HepG2 (cell line): ENCODE data around the gene RASL12. TPM values are rescaled to one million over a fixed set of nuclear protein-coding genes. Genes with fewer than 3 reads are reported as not detected.

Experiments
- ATAC-seq: fragments of 200-7000 bp; cut with Tn5 transposase; 3 replicates; pipeline ENCODE4 v1.9.1; 2020; ENCODE audit warnings: mild to moderate bottlenecking, moderate library complexity
- BruUV-seq: library from RNA; stranded (reverse); fragments of 400-500 nt; replicated peaks from 2 replicates; lab custom pipeline; 2021; lab: Mats Ljungman, UMichigan
- CTCF ChIA-PET: fragments of 300-600 bp; formaldehyde crosslinking; extraction: SDS; loops from one replicate; lab custom pipeline; 2021; ENCODE audit warnings: low total read pairs, inconsistent platforms, low intra/inter-chr PET ratio; lab: Yijun Ruan, JAX
- POLR2A ChIA-PET: fragments of 350-600 bp; sonication (Branson Sonifier 250); formaldehyde crosslinking; loops from one replicate; lab custom pipeline; 2020; ENCODE audit warnings: antibody characterized with exemption, inconsistent platforms; lab: Yijun Ruan, JAX
- DNase-seq: peaks from one replicate; pipeline ENCODE4 v3.0.0-alpha.2; 2015; ENCODE audit warnings: low spot score
- FAIRE-seq: peaks from 3 replicates; lab custom pipeline; 2011; peaks lifted over from hg19 to GRCh38; lab: Jason Lieb, UNC
- H2AFZ ChIP-seq: one replicate; pipeline ENCODE4 v1.6.1; 2011; ENCODE audit warnings: low read length, inconsistent platforms
- H3K27ac ChIP-seq: fragments of 300-600 bp; 3 replicates; pipeline ENCODE4 v1.8.0; 2011; ENCODE audit warnings: mixed run types, mild to moderate bottlenecking, mixed read lengths, low read length, inconsistent platforms; ENCODE audit not compliant: insufficient read depth; ENCODE audit errors: extremely low read length
- H3K27me3 ChIP-seq, 2 experiments: fragments of 200-600 bp in 1 of 2; 2 replicates in 1 of 2; 3 replicates in 1 of 2; pipeline versions ENCODE4 v1.6.0 to v1.8.0; 2011; ENCODE audit warnings: low read length in 2 of 2, mild to moderate bottlenecking in 2 of 2, moderate library complexity in 2 of 2, inconsistent platforms in 1 of 2; ENCODE audit not compliant: insufficient read depth in 2 of 2, control insufficient read depth in 1 of 2
- H3K36me3 ChIP-seq, 2 experiments: fragments of 200-600 bp in 1 of 2; replicated peaks in 1 of 2; 2 replicates in 1 of 2; 3 replicates in 1 of 2; pipeline versions ENCODE4 v1.5.1 to v1.8.0; 2011; ENCODE audit warnings: low read length in 2 of 2, inconsistent platforms in 1 of 2; ENCODE audit not compliant: insufficient read depth in 2 of 2, control insufficient read depth in 1 of 2
- H3K4me1 ChIP-seq: 2 replicates; pipeline ENCODE4 v1.5.1; 2012; ENCODE audit warnings: low read length, inconsistent platforms; ENCODE audit not compliant: insufficient read depth
- H3K4me2 ChIP-seq: 2 replicates; pipeline ENCODE4 v1.6.0; 2011; ENCODE audit warnings: low read depth, low read length, inconsistent platforms
- H3K4me3 ChIP-seq, 3 experiments: fragments of 200-600 bp in 1 of 3; sonication (generic), shearing (Covaris generic) in 1 of 3; replicated peaks in 1 of 3; 2 replicates each; pipeline ENCODE4 v1.5.1; 2011 to 2016; ENCODE audit warnings: low read length in 3 of 3, inconsistent platforms in 2 of 3, low read depth in 2 of 3, mild to moderate bottlenecking in 2 of 3, control low read depth in 1 of 3, mixed read lengths in 1 of 3; ENCODE audit not compliant: insufficient read depth in 1 of 3
- H3K79me2 ChIP-seq: one replicate; pipeline ENCODE4 v1.6.1; 2011; ENCODE audit warnings: low read length, inconsistent platforms; ENCODE audit not compliant: insufficient read depth
- H3K9ac ChIP-seq: 2 replicates; pipeline ENCODE4 v1.6.0; 2011; ENCODE audit warnings: mild to moderate bottlenecking, low read depth, low read length, inconsistent platforms; ENCODE audit not compliant: insufficient read depth
- H3K9me3 ChIP-seq: 2 replicates; pipeline ENCODE4 v1.5.1; 2012; ENCODE audit warnings: mild to moderate bottlenecking, low read length
- H4K20me1 ChIP-seq: 2 replicates; pipeline ENCODE4 v1.6.0; 2011; ENCODE audit warnings: inconsistent platforms, mild to moderate bottlenecking, low read length, moderate library complexity; ENCODE audit not compliant: insufficient read depth
- HDAC2 ChIP-seq: sonication (generic); formaldehyde crosslinking; IDR thresholded peaks from 2 replicates; pipeline ENCODE4 v1.4.0; 2020; ENCODE audit warnings: missing genetic modification reagents
- KAT7 ChIP-seq: IDR thresholded peaks from 2 replicates; pipeline ENCODE4 v1.6.1; 2018; ENCODE audit warnings: borderline replicate concordance, missing compliant biosample characterization
- SIN3B ChIP-seq: fragments of 150-350 bp; IDR thresholded peaks from 2 replicates; pipeline ENCODE4 v1.6.1; 2014; ENCODE audit warnings: low read length
- SRF ChIP-seq: IDR thresholded peaks from 2 replicates; pipeline ENCODE4 v1.6.1; 2011; ENCODE audit warnings: mild to moderate bottlenecking, low read depth, low read length, moderate library complexity
- ZFP36L2 ChIP-seq: sonication (generic); formaldehyde crosslinking; IDR thresholded peaks from 2 replicates; pipeline ENCODE4 v1.4.0; 2020; ENCODE audit warnings: missing genetic modification reagents
- ZMYM3 ChIP-seq: sonication (generic); formaldehyde crosslinking; IDR thresholded peaks from 2 replicates; pipeline ENCODE4 v1.5.1; 2020; ENCODE audit warnings: mild to moderate bottlenecking, missing genetic modification reagents
- ZNF441 ChIP-seq: sonication (generic); formaldehyde crosslinking; IDR thresholded peaks from 2 replicates; pipeline ENCODE4 v1.7.0; 2021; ENCODE audit warnings: missing genetic modification reagents, borderline replicate concordance
- WGBS: methylation state at CpG from one replicate; pipeline ENCODE4 v1.1.6; 2017; ENCODE audit warnings: low lambda C conversion rate; 5-methylcytosine and 5-hydroxymethylcytosine counted together
- in situ Hi-C: cut with HindIII; loops from 2 replicates; pipeline ENCODE4 v1.10.0; 2017; ENCODE audit warnings: low pct_unique_long_range_greater_than_20kb; ENCODE audit not compliant: extremely low pct_ligation_motif_present
- intact Hi-C: fragments of 100-400 bp; cut with micrococcal nuclease; formaldehyde crosslinking; loops from one replicate; pipeline ENCODE4 v1.10.0; 2022; ENCODE audit not compliant: unreplicated experiment
- polyA plus RNA-seq, 8 experiments: library from polyadenylated mRNA; depleted of rRNA in 3 of 8; stranded (reverse) in 7 of 8; unstranded in 1 of 8; fragments of >200 nt; fragmentation: Illumina TruSeq in 4 of 8; extraction: Trizol in 4 of 8; gene quantifications; 2 replicates each; pipeline versions ENCODE4 v1.2.1 to v1.2.3, GENCODE V29; 2011 to 2016; ENCODE audit warnings: low read depth in 4 of 8, missing spikeins in 1 of 8, mixed read lengths in 1 of 8; ENCODE audit not compliant: insufficient read depth in 1 of 8
- total RNA-seq, 5 experiments: library from RNA; depleted of rRNA; stranded (reverse); fragments of >200 nt; fragmentation: Illumina TruSeq; extraction: Trizol; gene quantifications; 2 replicates each; pipeline ENCODE4 v1.2.3, GENCODE V29; 2016; ENCODE audit warnings: low read depth in 1 of 5
- TF ChIP-seq, protein P1 (sequence below): sonication (generic); formaldehyde crosslinking; IDR thresholded peaks from 2 replicates; pipeline ENCODE4 v1.8.1; 2023; ENCODE audit warnings: mild to moderate bottlenecking, missing genetic modification reagents
- TF ChIP-seq, protein P2 (sequence below): sonication (generic); formaldehyde crosslinking; IDR thresholded peaks from 2 replicates; pipeline ENCODE4 v1.4.0; 2020; ENCODE audit warnings: missing genetic modification reagents

The RASL12 gene
- total and polyA plus RNA-seq, 2 of the 13 experiments (the other 11 are each of a cell fraction or from before 2014, with no cell fraction given): 0.16 to 0.55 TPM

DNA sequence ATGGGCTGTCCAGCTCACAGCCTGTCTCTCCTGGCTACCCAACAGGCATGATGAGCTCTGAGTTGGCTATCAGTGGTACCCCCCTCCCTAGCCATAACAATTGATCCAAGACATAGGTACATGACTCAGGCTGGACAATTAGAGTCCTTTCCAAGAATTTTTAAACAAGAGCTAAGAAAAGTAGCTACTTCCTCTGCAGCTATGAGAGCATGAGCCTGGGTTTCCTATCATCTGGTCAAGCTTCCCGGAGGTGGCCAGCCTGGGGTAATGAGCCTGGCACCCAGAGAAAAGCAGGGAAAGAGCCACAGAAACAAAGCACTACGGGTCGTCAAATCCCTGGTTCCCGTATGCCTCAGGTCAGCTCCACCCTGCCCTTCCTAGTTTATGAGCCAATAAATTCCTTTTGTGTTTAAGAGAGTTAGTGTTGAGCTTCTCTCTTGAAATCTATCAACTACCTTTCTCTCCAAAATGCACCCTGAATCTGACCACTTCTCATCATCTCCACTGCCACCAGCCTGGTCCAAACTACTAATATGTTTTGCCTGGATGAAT, 24.9 kb downstream of the RASL12 start (continued):
- TF ChIP-seq ZNF441 (CRISPR knock-in tag): no peak

DNA sequence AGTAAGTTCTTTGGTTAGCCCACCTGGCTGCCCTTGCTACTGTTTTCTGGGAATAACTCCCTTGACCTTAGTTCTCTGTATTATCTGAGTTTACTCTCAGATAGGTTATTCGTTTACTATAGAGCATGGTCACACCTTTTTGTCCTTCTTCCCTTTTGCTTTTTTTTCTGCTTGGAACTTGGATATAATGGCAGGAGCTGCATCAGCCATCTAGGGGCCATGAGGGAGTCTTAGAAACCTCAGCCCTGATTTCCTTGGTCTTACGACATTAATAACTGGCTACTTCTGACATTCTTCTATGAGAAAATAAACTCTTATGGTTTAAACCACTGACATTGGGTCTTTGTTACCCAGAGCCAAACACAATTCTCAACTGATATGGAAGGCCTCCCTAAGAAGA, 26.0 kb downstream of the RASL12 start:
- no peak for FAIRE-seq
- Histone ChIP-seq H3K9me3 (no peaks in the 10 kb centered on the region), H3K9ac (no peak overlapping the region), H2AFZ (no peak overlapping the region), H3K27me3 (no peaks in the 10 kb centered on the region), H3K4me1 (peaks cover 91% of the 10 kb centered on the region), H3K27ac (no peak overlapping the region), H3K4me2 (no peak overlapping the region), H3K4me3 (no peak overlapping the region), H3K79me2 (no peaks in the 10 kb centered on the region), H4K20me1 (no peaks in the 10 kb centered on the region), H3K36me3 (no peaks in the 10 kb centered on the region)
- ATAC-seq: no peak
- in situ Hi-C loops: no loop called here
- TF ChIP-seq, protein P1, sequence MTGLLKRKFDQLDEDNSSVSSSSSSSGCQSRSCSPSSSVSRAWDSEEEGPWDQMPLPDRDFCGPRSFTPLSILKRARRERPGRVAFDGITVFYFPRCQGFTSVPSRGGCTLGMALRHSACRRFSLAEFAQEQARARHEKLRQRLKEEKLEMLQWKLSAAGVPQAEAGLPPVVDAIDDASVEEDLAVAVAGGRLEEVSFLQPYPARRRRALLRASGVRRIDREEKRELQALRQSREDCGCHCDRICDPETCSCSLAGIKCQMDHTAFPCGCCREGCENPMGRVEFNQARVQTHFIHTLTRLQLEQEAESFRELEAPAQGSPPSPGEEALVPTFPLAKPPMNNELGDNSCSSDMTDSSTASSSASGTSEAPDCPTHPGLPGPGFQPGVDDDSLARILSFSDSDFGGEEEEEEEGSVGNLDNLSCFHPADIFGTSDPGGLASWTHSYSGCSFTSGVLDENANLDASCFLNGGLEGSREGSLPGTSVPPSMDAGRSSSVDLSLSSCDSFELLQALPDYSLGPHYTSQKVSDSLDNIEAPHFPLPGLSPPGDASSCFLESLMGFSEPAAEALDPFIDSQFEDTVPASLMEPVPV: no peak
- TF ChIP-seq ZMYM3: peak; percentile 84
- no peak for DNase-seq
- BruUV-seq: no TSS peak
- POLR2A ChIA-PET: no interaction called here
- CTCF ChIA-PET: no interaction called here
- WGBS: 68% methylated on average over 2 of the region's 2 CpGs
- intact Hi-C loops: no loop called here

DNA sequence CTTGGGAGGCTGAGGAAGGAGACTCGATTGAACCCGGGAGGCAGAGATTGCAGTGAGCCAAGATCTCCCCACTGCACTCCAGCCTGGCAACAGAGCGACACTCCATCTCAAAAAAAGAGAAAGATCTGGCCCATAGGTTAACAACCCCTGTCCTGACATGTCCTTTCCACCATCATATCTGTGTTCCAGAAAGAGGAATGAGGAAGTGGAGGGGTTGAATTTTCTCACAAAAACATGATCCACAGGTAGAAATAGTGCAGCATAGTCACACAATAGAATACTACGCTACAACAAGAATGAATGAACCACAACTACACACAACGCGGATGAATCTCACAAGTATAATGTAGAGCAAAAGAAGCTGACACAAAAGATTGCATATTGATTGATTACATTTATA, 27.3 kb downstream of the RASL12 start:
- POLR2A ChIA-PET: no interaction called here
- Histone ChIP-seq H3K4me3 (no peak overlapping the region), H3K4me1 (peaks cover 78% of the 10 kb centered on the region), H3K9ac (no peak overlapping the region), H4K20me1 (no peaks in the 10 kb centered on the region), H2AFZ (no peak overlapping the region), H3K27ac (no peak overlapping the region), H3K79me2 (no peaks in the 10 kb centered on the region), H3K4me2 (no peak overlapping the region), H3K27me3 (no peaks in the 10 kb centered on the region), H3K9me3 (no peaks in the 10 kb centered on the region), H3K36me3 (no peaks in the 10 kb centered on the region)
- intact Hi-C loops: no loop called here
- CTCF ChIA-PET: no interaction called here
- BruUV-seq: no TSS peak
- DNase-seq (no peak), ATAC-seq (no peak), FAIRE-seq (no peak)
- in situ Hi-C loops: no loop called here
- TF ChIP-seq, protein P2, sequence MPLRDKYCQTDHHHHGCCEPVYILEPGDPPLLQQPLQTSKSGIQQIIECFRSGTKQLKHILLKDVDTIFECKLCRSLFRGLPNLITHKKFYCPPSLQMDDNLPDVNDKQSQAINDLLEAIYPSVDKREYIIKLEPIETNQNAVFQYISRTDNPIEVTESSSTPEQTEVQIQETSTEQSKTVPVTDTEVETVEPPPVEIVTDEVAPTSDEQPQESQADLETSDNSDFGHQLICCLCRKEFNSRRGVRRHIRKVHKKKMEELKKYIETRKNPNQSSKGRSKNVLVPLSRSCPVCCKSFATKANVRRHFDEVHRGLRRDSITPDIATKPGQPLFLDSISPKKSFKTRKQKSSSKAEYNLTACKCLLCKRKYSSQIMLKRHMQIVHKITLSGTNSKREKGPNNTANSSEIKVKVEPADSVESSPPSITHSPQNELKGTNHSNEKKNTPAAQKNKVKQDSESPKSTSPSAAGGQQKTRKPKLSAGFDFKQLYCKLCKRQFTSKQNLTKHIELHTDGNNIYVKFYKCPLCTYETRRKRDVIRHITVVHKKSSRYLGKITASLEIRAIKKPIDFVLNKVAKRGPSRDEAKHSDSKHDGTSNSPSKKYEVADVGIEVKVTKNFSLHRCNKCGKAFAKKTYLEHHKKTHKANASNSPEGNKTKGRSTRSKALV (CRISPR knock-in tag): no peak
- no peak for TF ChIP-seq HDAC2 (CRISPR knock-in tag)
- no peak for TF ChIP-seq ZFP36L2 (CRISPR knock-in tag)
- no peak for TF ChIP-seq SIN3B
- no peak for TF ChIP-seq KAT7
- TF ChIP-seq SRF: no peak
- WGBS: 87% methylated on average over 6 of the region's 6 CpGs
